ENCODE data around the gene CHRDL2. TPM values are rescaled to one million over a fixed set of nuclear protein-coding genes. Genes with fewer than 3 reads are reported as not detected.

CHRDL2 gene
- total RNA-seq, 1 experiment from 2014 or later = 0.39 TPM

DNA sequence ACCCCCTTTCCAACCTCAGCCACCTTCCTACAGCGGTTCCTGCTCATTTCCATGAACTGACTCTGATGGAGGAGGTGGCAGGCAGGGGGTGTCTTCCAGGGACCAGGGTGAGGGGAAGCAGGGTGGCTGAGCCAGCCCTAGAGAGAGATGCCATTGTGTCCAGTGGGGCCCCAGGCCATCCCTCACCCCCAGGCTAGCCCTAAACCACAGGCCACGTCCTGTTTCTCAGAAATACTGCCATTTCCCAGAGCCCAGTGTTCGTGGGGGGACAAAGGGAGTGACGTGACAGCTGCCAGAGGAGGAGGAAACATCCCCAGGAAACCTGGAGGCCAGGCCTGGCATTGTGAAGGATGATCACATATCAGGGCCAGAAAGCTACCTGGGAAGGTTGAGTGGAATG lies 39.5 kb downstream of the CHRDL2 start:
- H3K27me3 Mint-ChIP-seq (ENCODE audit: low read depth) = no peaks in the 10 kb centered on the region; the same call in 1 of the 2 replicates

More for the DNA sequence above, 39.5 kb downstream of the CHRDL2 start:
- Histone ChIP-seq H2BK12ac (ENCODE audit: insufficient read length, low read depth, low read length) (no peak overlapping the region), H3K4me1 (ENCODE audit: insufficient read depth, low read length) (no peaks in the 10 kb centered on the region; the same call in 1 of the 2 replicates), H3K56ac (ENCODE audit: insufficient read length, low read depth, low read length) (no peak overlapping the region), H3K9me3 (ENCODE audit: control insufficient read depth, low read depth, low read length) (no peaks in the 10 kb centered on the region), H2AFZ (ENCODE audit: low read length) (no peak overlapping the region), H3K18ac (ENCODE audit: insufficient read length, low read depth, low read length) (no peak overlapping the region), H3K27ac (ENCODE audit: insufficient read length, low read depth, low read length) (no peak overlapping the region), H3K79me1 (ENCODE audit: insufficient read depth, low read depth, low read length, poor library complexity, severe bottlenecking) (no peaks in the 10 kb centered on the region), H4K8ac (replicated peaks; ENCODE audit: insufficient read length, low read depth, low read length) (no peak overlapping the region), H4K20me1 (ENCODE audit: control insufficient read depth, insufficient read depth, insufficient read length) (no peaks in the 10 kb centered on the region), H3K27me3 (ENCODE audit: insufficient read depth, low read length) (no peaks in the 10 kb centered on the region), H2BK20ac (ENCODE audit: low read depth, low read length, poor library complexity, severe bottlenecking) (no peak overlapping the region), H3K23ac (ENCODE audit: insufficient read length, low read depth, low read length) (no peak overlapping the region), H3K4me2 (ENCODE audit: insufficient read depth, insufficient read length, low read length) (no peak overlapping the region), H3K9ac (ENCODE audit: extremely low read depth, insufficient read length, low read length) (no peak overlapping the region), H2AK5ac (ENCODE audit: insufficient read length, low read length) (no peak overlapping the region), H2BK15ac (ENCODE audit: low read depth, low read length) (no peak overlapping the region), H4K5ac (ENCODE audit: insufficient read length, low read depth, low read length) (no peak overlapping the region), H3K4ac (ENCODE audit: low read depth, low read length) (no peak overlapping the region), H3T11ph (ENCODE audit: low read length) (no peak overlapping the region), H4K91ac (ENCODE audit: insufficient read length, low read depth, low read length) (no peak overlapping the region), H2BK120ac (ENCODE audit: low read depth, low read length, poor library complexity, severe bottlenecking) (no peak overlapping the region), H3K23me2 (ENCODE audit: insufficient read length, low read depth, low read length, poor library complexity, severe bottlenecking) (no peaks in the 10 kb centered on the region), H2BK5ac (ENCODE audit: insufficient read length, low read length) (no peak overlapping the region), H3K79me2 (ENCODE audit: insufficient read depth, low read length) (no peaks in the 10 kb centered on the region), H3K14ac (ENCODE audit: insufficient read depth, low read length) (no peak overlapping the region)
- no peak overlapping the region for H3K4me3 Mint-ChIP-seq
- TF ChIP-seq, protein P1, sequence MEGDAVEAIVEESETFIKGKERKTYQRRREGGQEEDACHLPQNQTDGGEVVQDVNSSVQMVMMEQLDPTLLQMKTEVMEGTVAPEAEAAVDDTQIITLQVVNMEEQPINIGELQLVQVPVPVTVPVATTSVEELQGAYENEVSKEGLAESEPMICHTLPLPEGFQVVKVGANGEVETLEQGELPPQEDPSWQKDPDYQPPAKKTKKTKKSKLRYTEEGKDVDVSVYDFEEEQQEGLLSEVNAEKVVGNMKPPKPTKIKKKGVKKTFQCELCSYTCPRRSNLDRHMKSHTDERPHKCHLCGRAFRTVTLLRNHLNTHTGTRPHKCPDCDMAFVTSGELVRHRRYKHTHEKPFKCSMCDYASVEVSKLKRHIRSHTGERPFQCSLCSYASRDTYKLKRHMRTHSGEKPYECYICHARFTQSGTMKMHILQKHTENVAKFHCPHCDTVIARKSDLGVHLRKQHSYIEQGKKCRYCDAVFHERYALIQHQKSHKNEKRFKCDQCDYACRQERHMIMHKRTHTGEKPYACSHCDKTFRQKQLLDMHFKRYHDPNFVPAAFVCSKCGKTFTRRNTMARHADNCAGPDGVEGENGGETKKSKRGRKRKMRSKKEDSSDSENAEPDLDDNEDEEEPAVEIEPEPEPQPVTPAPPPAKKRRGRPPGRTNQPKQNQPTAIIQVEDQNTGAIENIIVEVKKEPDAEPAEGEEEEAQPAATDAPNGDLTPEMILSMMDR (conservative IDR thresholded peaks at IDR 0.05) = no peak
- DNase-seq = no peak
- no CpG with 5 or more reads among the region's 4 CpGs for WGBS (ENCODE audit: extremely low coverage, insufficient read length, low lambda C conversion rate)
- H3K4me1 Mint-ChIP-seq = peaks cover 10 to 22% of the 10 kb centered on the region in 2 experiments
- no peaks in the 10 kb centered on the region for H3K9me3 Mint-ChIP-seq
- no peaks in the 10 kb centered on the region for H3K36me3 Mint-ChIP-seq (ENCODE audit: insufficient read depth in 1 of 3, low read depth in 3 of 3)
- H3K27ac Mint-ChIP-seq = no peak overlapping the region
